Activated CD4-positive, alpha-beta memory T cell treated with anti-CD3 and anti-CD28 coated beads for 36 hours (primary cell): ENCODE results near the gene COPS6. TPM values are rescaled to one million over a fixed set of nuclear protein-coding genes. Genes with fewer than 3 reads are reported as not detected.

Experiments
- CTCF ChIA-PET: fragments of 350-600 bp; sonication (Branson Sonifier 250); formaldehyde crosslinking; loops from one replicate; lab custom pipeline; 2021; ENCODE audit warnings: antibody characterized with exemption, inconsistent platforms; lab: Charles Lee
- POLR2A ChIA-PET: fragments of 350-600 bp; sonication (Branson Sonifier 250); formaldehyde crosslinking; loops from one replicate; lab custom pipeline; 2021; ENCODE audit warnings: antibody characterized with exemption; lab: Charles Lee
- DNase-seq: peaks from one replicate; pipeline ENCODE4 v3.0.0-alpha.2; 2020
- H3K27ac Mint-ChIP-seq: one replicate; pipeline ENCODE4 v1.8.0; 2021; ENCODE audit warnings: mixed read lengths
- H3K27me3 Mint-ChIP-seq: one replicate; pipeline ENCODE4 v1.8.0; 2021; ENCODE audit warnings: mixed read lengths
- H3K36me3 Mint-ChIP-seq: one replicate; pipeline ENCODE4 v1.8.0; 2021; ENCODE audit warnings: mixed read lengths
- H3K4me1 Mint-ChIP-seq: one replicate; pipeline ENCODE4 v1.8.0; 2021; ENCODE audit warnings: low read depth, mixed read lengths
- H3K4me3 Mint-ChIP-seq: one replicate; pipeline ENCODE4 v1.8.0; 2021; ENCODE audit warnings: mild to moderate bottlenecking, mixed read lengths
- H3K9me3 Mint-ChIP-seq: one replicate; pipeline ENCODE4 v1.8.0; 2021; ENCODE audit warnings: mixed read lengths
- intact Hi-C: fragments of 100-400 bp; cut with micrococcal nuclease; formaldehyde crosslinking; loops from one replicate; pipeline ENCODE4 v1.15.1; 2023
- total RNA-seq, 2 experiments: library from RNA; stranded (reverse); gene quantifications; one replicate each; pipeline ENCODE4 v1.2.3, GENCODE V29; 2021

The COPS6 gene
- total RNA-seq, 2 experiments from 2014 or later = 93.1 to 98.2 TPM

DNA sequence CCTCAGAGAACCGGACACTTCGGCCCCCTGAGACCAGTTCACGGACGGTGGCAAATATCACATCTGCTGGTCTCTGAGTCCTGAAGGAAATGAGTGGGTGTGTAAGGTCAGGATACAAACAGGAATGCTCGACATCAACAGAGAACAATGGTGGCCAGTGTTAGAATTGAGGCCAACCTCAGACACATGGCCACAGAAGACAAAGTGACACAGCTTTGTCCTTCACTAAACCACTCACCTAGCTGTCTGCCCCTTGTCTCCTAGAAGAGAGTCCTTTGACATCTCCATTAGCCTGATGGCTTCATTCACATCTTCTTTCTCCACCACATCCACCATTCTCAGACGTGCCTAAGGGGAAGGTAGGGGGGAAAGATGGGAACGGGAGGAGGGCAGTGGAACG, 4.3 kb downstream of the COPS6 start:
- intact Hi-C loops = no loop called here
- CTCF ChIA-PET = no interaction called here
- H3K4me1 Mint-ChIP-seq = peaks cover 53% of the 10 kb centered on the region
- H3K27me3 Mint-ChIP-seq = no peaks in the 10 kb centered on the region
- H3K36me3 Mint-ChIP-seq = peaks cover 63% of the 10 kb centered on the region
- H3K9me3 Mint-ChIP-seq = no peaks in the 10 kb centered on the region
- POLR2A ChIA-PET = no interaction called here
- no peak overlapping the region for H3K4me3 Mint-ChIP-seq
- no peak for DNase-seq
- no peak overlapping the region for H3K27ac Mint-ChIP-seq

- intact Hi-C loops = no loop called here
- no peak overlapping the region for H3K27ac Mint-ChIP-seq
- ChIA-PET POLR2A (no interaction called here), CTCF (no interaction called here)
- no peaks in the 10 kb centered on the region for H3K27me3 Mint-ChIP-seq
- peaks cover 55% of the 10 kb centered on the region for H3K4me1 Mint-ChIP-seq
- DNase-seq = no peak
- peaks cover 67% of the 10 kb centered on the region for H3K36me3 Mint-ChIP-seq
- no peaks in the 10 kb centered on the region for H3K9me3 Mint-ChIP-seq
- H3K4me3 Mint-ChIP-seq = no peak overlapping the region
Observed at GRCh38 chr7:100093498-100093897, 4.7 kb downstream of the COPS6 start.

DNA sequence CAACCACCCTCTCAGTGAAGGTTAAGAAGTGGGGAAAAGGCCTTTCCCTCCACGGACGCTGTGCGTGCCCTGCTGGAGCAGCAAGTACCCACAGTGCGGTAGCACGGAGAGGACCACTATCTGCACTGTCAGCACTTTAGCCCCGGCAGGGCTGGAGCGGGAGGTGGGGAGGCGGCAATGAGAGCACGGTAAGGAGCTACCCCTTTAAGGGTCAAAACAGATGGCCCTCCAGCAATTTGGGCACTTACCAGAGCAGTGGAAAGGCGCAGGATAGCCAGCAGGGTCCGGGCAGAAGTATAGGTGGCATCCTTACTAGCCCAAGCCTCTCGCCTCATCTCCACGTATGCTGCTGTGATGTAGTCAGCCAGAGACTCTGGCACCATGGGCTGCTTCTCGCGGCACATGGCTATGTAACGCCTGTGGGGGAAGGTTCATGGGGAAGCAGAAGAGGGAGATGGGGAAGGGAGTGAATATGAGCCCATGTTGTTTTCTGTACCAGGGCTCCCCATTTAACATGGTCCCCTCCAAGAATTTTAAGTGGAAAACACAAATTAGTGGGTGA, 5.2 kb downstream of the COPS6 start:
- peaks cover 59% of the 10 kb centered on the region for H3K4me1 Mint-ChIP-seq
- no peaks in the 10 kb centered on the region for H3K9me3 Mint-ChIP-seq
- H3K27me3 Mint-ChIP-seq = no peaks in the 10 kb centered on the region
- peaks cover 71% of the 10 kb centered on the region for H3K36me3 Mint-ChIP-seq
- DNase-seq = no peak
- intact Hi-C loops = no loop called here
- no peak overlapping the region for H3K4me3 Mint-ChIP-seq
- no peak overlapping the region for H3K27ac Mint-ChIP-seq
- POLR2A ChIA-PET = no interaction called here
- CTCF ChIA-PET = no interaction called here

DNA sequence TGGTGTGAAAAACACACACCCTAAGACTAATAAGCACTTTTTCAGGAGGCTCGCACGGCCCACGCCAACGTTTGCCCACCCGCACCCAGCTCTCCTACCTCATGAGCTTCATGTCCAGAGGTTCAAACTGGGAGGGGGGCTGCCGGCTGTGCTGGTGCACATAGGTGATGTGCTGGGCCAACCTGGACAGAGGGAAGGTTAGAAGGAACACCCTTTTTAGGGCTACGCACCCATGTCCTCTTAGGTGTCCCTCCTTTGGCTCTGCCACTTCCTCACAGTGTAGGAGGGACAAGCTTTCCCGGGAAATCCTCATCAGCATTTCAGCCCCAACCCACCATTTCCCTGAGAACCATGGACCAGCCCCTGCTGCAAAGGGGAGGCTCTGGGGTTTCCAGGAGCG, 6.5 kb downstream of the COPS6 start:
- DNase-seq = no peak
- Mint-ChIP-seq H3K4me3 (no peak overlapping the region), H3K36me3 (peaks cover 83% of the 10 kb centered on the region), H3K27ac (no peak overlapping the region), H3K4me1 (peaks cover 60% of the 10 kb centered on the region), H3K9me3 (no peaks in the 10 kb centered on the region), H3K27me3 (no peaks in the 10 kb centered on the region)
- ChIA-PET POLR2A (no interaction called here), CTCF (interaction anchor here (0.6 to 0.8 kb wide), 2 partner anchors 13 to 20 kb away, joined by 3 read pairs; no protein-coding TSS in a partner anchor)
- intact Hi-C loops = no loop called here

- no peak for DNase-seq
- Mint-ChIP-seq H3K4me1 (peaks cover 56% of the 10 kb centered on the region), H3K27ac (no peak overlapping the region), H3K9me3 (no peaks in the 10 kb centered on the region), H3K4me3 (no peak overlapping the region), H3K27me3 (no peaks in the 10 kb centered on the region), H3K36me3 (peaks cover 85% of the 10 kb centered on the region)
- intact Hi-C loops = no loop called here
- ChIA-PET POLR2A (no interaction called here), CTCF (interaction anchor here (0.6 to 0.8 kb wide), 2 partner anchors 13 to 21 kb away, joined by 3 read pairs; no protein-coding TSS in a partner anchor)
Observed at GRCh38 chr7:100095704-100096103, 6.9 kb downstream of the COPS6 start.

GRCh38 chr7:100098913-100099312, 10.1 kb downstream of the COPS6 start:
- intact Hi-C loops = no loop called here
- Mint-ChIP-seq H3K4me3 (peak overlapping the region; percentile 59), H3K9me3 (no peaks in the 10 kb centered on the region), H3K27ac (peak overlapping the region; percentile 95), H3K36me3 (peaks cover 62% of the 10 kb centered on the region), H3K27me3 (no peaks in the 10 kb centered on the region), H3K4me1 (peaks cover 50% of the 10 kb centered on the region)
- ChIA-PET CTCF (no interaction called here), POLR2A (interaction anchor here (0.6 to 1.1 kb wide), 2 partner anchors 8 to 13 kb away, joined by 3 read pairs; no protein-coding TSS in a partner anchor)
- no peak for DNase-seq

DNA sequence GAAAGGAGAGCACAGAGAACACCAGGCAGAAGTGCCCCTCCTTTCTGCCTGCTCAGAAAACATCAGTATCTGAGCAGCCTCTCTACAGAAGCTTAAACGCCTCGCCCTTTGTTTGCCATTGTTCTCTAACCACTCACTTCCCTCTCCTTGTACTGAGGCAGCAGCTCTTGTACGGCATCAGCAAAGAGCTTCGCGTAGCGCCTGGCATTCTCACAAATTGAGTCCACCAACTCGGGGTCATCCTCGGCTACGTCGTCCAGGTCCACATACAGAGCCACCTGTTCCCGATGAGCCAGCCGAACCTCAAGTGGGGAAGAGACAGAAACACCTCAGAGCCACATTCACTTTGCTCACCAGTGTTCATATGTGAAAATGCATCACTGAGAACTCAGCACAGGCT, 10.7 kb downstream of the COPS6 start:
- CTCF ChIA-PET = interaction anchor here (3.1 kb wide), 1 partner anchor 10 kb away, joined by 11 read pairs; the partner anchor contains the start of gene COPS6
- peak overlapping the region; percentile 95 for H3K27ac Mint-ChIP-seq
- H3K4me1 Mint-ChIP-seq = peaks cover 50% of the 10 kb centered on the region
- peaks cover 59% of the 10 kb centered on the region for H3K36me3 Mint-ChIP-seq
- POLR2A ChIA-PET = interaction anchor here (1.1 to 3.5 kb wide), 2 partner anchors 10 to 13 kb away, joined by 3 to 44 read pairs; partner anchors contain the start of gene COPS6
- H3K27me3 Mint-ChIP-seq = no peaks in the 10 kb centered on the region
- peak overlapping the region; percentile 90 for H3K4me3 Mint-ChIP-seq
- intact Hi-C loops = no loop called here
- no peaks in the 10 kb centered on the region for H3K9me3 Mint-ChIP-seq
- no peak for DNase-seq

- ChIA-PET POLR2A (interaction anchor here (0.9 to 3.5 kb wide), 13 partner anchors 8 to 328 kb away, joined by 3 to 44 read pairs (median 7); partner anchors contain the start of genes COPS6, LAMTOR4, MBLAC1 and MEPCE), CTCF (interaction anchor here (0.9 to 3.1 kb wide), 6 partner anchors 11 to 31 kb away, joined by 3 to 21 read pairs (median 6); partner anchors contain the start of gene COPS6)
- Mint-ChIP-seq H3K9me3 (no peaks in the 10 kb centered on the region), H3K4me1 (peaks cover 44% of the 10 kb centered on the region), H3K27me3 (no peaks in the 10 kb centered on the region), H3K27ac (peak overlapping the region; percentile 95), H3K36me3 (peaks cover 54% of the 10 kb centered on the region), H3K4me3 (peak overlapping the region; percentile 90)
- peak; percentile 91 for DNase-seq
- intact Hi-C loops = loop anchor here (1.0 kb wide), 4 partner anchors 11 to 27 kb away; partner anchors contain the start of genes CNPY4, TAF6 and ZNF3
Observed at GRCh38 chr7:100100420-100101015, 11.7 kb downstream of the COPS6 start.

GRCh38 chr7:100101016-100101862, 12.5 kb downstream of the COPS6 start, which contains the start of the genes AP4M1 and MCM7:
AP4M1 (plus strand) TSS chr7:100101643; CDS start chr7:100101715, 72 bp downstream.
MCM7 (minus strand) TSS chr7:100101397; CDS start chr7:100101294, 103 bp downstream.
- H3K4me1 Mint-ChIP-seq = peaks cover 40% of the 10 kb centered on the region
- DNase-seq = peak; percentile 99
- POLR2A ChIA-PET = interaction anchor here (0.6 to 3.5 kb wide), 21 partner anchors 9 to 543 kb away, joined by 3 to 44 read pairs (median 5); partner anchors contain the start of genes COPS6, LAMTOR4, MBLAC1 and MEPCE
- H3K9me3 Mint-ChIP-seq = no peaks in the 10 kb centered on the region
- peak within 1 kb of the TSS; percentile 90 for H3K4me3 Mint-ChIP-seq
- H3K27me3 Mint-ChIP-seq = no peaks in the 10 kb centered on the region
- peak within 1 kb of the TSS; percentile 95 for H3K27ac Mint-ChIP-seq
- CTCF ChIA-PET = interaction anchor here (1.4 to 3.1 kb wide), 5 partner anchors 11 to 31 kb away, joined by 4 to 21 read pairs (median 8); partner anchors contain the start of gene COPS6
- peaks cover 46% of the 10 kb centered on the region for H3K36me3 Mint-ChIP-seq
- intact Hi-C loops = loop anchor here (1.0 kb wide), 3 partner anchors 18 to 26 kb away; partner anchors contain the start of genes CNPY4, TAF6 and ZNF3

GRCh38 chr7:100102950-100103840, 14.4 kb downstream of the COPS6 start:
- peak overlapping the region; percentile 90 for H3K4me3 Mint-ChIP-seq
- no peak for DNase-seq
- ChIA-PET CTCF (interaction anchor here (1.2 to 2.7 kb wide), 2 partner anchors 29 to 114 kb away, joined by 4 to 21 read pairs; no protein-coding TSS in a partner anchor), POLR2A (interaction anchor here (0.6 to 3.5 kb wide), 4 partner anchors 14 to 761 kb away, joined by 3 to 44 read pairs (median 12); partner anchors contain the start of genes COPS6 and MBLAC1)
- H3K9me3 Mint-ChIP-seq = no peaks in the 10 kb centered on the region
- peaks cover 43% of the 10 kb centered on the region for H3K36me3 Mint-ChIP-seq
- peaks cover 29% of the 10 kb centered on the region for H3K4me1 Mint-ChIP-seq
- no peaks in the 10 kb centered on the region for H3K27me3 Mint-ChIP-seq
- intact Hi-C loops = no loop called here
- peak overlapping the region; percentile 13 for H3K27ac Mint-ChIP-seq
